RCC 7860 (cell line): ENCODE data around the gene HLX.

Experiments
- DNase-seq: peaks from one replicate; pipeline ENCODE4 v3.0.0-alpha.2; 2015; ENCODE audit warnings: low spot score
- FAIRE-seq: peaks from 2 replicates; lab custom pipeline; 2012; peaks lifted over from hg19 to GRCh38; lab: Jason Lieb, UNC

Gene HLX

GRCh38 chr1:220880726-220881506, 1.7 kb downstream of the HLX start:
- FAIRE-seq (no peak), DNase-seq (no peak)

- FAIRE-seq: no peak
- DNase-seq: no peak
Measured at GRCh38 chr1:220882061-220882891, 3.0 kb downstream of the HLX start.

- DNase-seq (no peak), FAIRE-seq (no peak)
Measured at GRCh38 chr1:220884109-220884980, 5.1 kb downstream of the HLX start.

- FAIRE-seq: no peak
Measured at GRCh38 chr1:220884981-220885918, 6.0 kb downstream of the HLX start.

GRCh38 chr1:220885971-220886370, 6.7 kb downstream of the HLX start:
- FAIRE-seq (no peak), DNase-seq (no peak)

More at GRCh38 chr1:220884981-220885918, 6.0 kb downstream of the HLX start:
- no peak for DNase-seq

- DNase-seq: no peak
Measured at GRCh38 chr1:220886470-220887201, 7.4 kb downstream of the HLX start.

GRCh38 chr1:220887202-220887519, 7.9 kb downstream of the HLX start:
- DNase-seq (no peak), FAIRE-seq (no peak)

More at GRCh38 chr1:220886470-220887201, 7.4 kb downstream of the HLX start:
- no peak for FAIRE-seq

- DNase-seq (no peak), FAIRE-seq (no peak)
Measured at GRCh38 chr1:220887520-220888416, 8.5 kb downstream of the HLX start.

GRCh38 chr1:220888417-220888986, 9.3 kb downstream of the HLX start:
- FAIRE-seq: no peak

GRCh38 chr1:220889333-220889732, 10.1 kb downstream of the HLX start:
- no peak for FAIRE-seq
- no peak for DNase-seq

More at GRCh38 chr1:220888417-220888986, 9.3 kb downstream of the HLX start:
- DNase-seq: no peak

GRCh38 chr1:220889848-220890287, 10.6 kb downstream of the HLX start:
- FAIRE-seq (no peak), DNase-seq (no peak)

GRCh38 chr1:220890602-220891001, 11.4 kb downstream of the HLX start:
- DNase-seq: no peak
- no peak for FAIRE-seq

- no peak for DNase-seq
- no peak for FAIRE-seq
Measured at GRCh38 chr1:220891224-220892085, 12.2 kb downstream of the HLX start.

GRCh38 chr1:220892086-220892376, 12.8 kb downstream of the HLX start:
- no peak for FAIRE-seq
- DNase-seq: no peak

- DNase-seq: no peak
- FAIRE-seq: no peak
Measured at GRCh38 chr1:220892997-220893700, 13.9 kb downstream of the HLX start.

- no peak for FAIRE-seq
Measured at GRCh38 chr1:220893701-220894024, 14.4 kb downstream of the HLX start.

More at GRCh38 chr1:220893701-220894024, 14.4 kb downstream of the HLX start:
- no peak for DNase-seq
